Erythroblast (primary cell): Measurements from ENCODE around the gene SFXN5.
"Not testable (repeated sequence)": the region's sequence is repeated elsewhere in the genome, so short reads cannot be mapped to it uniquely, and the experiment has no call there.

ENCODE experiments used
- DNase-seq, 2 experiments: peaks; one replicate each; lab custom pipeline; 2025; lab: John Stamatoyannopoulos, UW
- GATA1 ChIP-seq: IDR thresholded peaks from 2 replicates; pipeline ENCODE4 v1.6.1; 2011; ENCODE audit warnings: low read depth, mild to moderate bottlenecking, control low read depth, low read length, moderate library complexity
- POLR2A ChIP-seq: IDR thresholded peaks from 2 replicates; pipeline ENCODE4 v1.6.1; 2011; ENCODE audit warnings: mild to moderate bottlenecking, low read length

Gene SFXN5

DNA sequence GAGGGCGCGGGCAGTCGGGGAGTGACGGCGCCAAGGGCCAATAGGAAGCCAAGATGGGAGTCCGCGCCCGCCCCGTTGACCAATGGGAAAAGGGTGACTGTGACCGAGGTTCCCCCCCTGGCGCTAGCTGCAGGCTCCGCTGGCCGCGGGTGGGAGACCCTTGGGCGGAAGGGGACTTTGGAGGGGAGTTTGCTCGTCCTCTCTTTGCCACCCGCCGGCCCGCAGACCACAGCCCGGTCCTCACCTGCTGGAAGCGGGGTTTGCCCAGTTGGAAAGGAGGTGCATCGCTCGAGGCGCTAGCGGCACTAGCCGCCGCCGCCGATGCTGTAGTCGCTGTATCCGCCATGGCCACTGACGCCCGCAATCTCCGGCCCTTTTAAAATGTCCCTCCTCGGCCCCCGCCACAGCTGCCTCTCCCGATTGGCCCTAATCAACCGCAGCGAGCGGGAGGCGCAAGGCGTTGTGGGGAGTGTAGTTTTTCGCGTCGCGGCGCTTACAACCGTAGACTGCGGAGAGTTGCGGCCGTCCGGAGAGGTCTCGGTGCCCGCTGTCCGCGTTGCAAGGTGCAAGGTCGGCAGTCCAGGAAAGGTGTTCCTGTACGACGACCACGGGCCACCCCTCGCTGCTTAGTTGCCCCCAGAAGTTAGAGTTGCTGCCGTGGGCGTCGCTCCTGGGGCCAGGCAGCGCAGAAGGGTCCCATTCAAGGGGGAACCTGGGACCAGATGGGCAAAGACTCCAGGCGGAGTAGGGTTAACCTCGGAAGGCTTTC, at the start of gene SFXN5:
Gene SFXN5, minus strand, starts transcription at position 353 of the 769 bp plus-strand sequence. Its CDS starts 7 bp downstream, at position 346.
- DNase-seq = peak; percentile 97 to 99
- TF ChIP-seq GATA1 = peak; percentile 63
- TF ChIP-seq POLR2A = peak; percentile 83

GRCh38 chr2:73119611-73120239, 48.2 kb upstream of the SFXN5 start:
- DNase-seq = not testable (repeated sequence)

GRCh38 chr2:73117441-73117840, 45.9 kb upstream of the SFXN5 start:
- no peak for DNase-seq
- TF ChIP-seq GATA1 (no peak), POLR2A (no peak)

- no peak for DNase-seq
- TF ChIP-seq POLR2A (no peak), GATA1 (no peak)
Observed at GRCh38 chr2:73116182-73116960, 44.9 kb upstream of the SFXN5 start.

DNA sequence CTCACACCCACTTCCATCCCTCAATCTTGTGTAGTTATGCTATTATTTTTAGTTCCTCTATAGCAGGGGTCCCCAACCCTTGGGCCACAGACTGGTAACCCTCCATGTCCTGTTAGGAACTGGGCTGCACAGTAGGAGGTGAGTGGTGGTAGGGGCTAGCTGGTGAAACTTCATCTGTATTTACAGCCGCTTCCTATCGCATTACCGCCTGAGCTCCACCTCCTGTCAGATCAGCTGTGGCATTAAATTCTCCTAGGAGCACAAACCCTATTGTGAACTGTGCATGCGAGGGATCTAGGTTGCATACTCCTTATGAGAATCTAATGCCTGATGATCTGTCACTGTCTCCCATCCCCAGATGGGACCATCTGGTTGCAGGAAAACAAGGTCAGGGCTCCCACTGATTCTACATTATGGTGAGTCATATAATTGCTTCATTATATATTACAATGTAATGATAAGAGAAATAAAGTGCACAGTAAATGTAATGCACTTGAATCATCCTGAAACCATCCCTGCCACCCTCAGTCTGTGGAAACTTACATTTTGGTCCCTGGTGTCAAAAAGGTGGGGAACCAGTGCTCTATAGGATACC, 42.9 kb upstream of the SFXN5 start:
- DNase-seq = no peak
- TF ChIP-seq POLR2A (no peak), GATA1 (no peak)

- peak; percentile 51 to 69 for DNase-seq
- no peak for TF ChIP-seq GATA1
- no peak for TF ChIP-seq POLR2A
Observed at GRCh38 chr2:73112913-73113854, 41.7 kb upstream of the SFXN5 start, which contains the start of gene RAB11FIP5. Gene RAB11FIP5, minus strand, starts transcription at chr2:73112948. Its CDS starts 171 bp downstream, at chr2:73112777.

GRCh38 chr2:73112026-73112912, 40.8 kb upstream of the SFXN5 start:
- DNase-seq = peak; percentile 23 to 34
- TF ChIP-seq GATA1 (no peak), POLR2A (no peak)

DNA sequence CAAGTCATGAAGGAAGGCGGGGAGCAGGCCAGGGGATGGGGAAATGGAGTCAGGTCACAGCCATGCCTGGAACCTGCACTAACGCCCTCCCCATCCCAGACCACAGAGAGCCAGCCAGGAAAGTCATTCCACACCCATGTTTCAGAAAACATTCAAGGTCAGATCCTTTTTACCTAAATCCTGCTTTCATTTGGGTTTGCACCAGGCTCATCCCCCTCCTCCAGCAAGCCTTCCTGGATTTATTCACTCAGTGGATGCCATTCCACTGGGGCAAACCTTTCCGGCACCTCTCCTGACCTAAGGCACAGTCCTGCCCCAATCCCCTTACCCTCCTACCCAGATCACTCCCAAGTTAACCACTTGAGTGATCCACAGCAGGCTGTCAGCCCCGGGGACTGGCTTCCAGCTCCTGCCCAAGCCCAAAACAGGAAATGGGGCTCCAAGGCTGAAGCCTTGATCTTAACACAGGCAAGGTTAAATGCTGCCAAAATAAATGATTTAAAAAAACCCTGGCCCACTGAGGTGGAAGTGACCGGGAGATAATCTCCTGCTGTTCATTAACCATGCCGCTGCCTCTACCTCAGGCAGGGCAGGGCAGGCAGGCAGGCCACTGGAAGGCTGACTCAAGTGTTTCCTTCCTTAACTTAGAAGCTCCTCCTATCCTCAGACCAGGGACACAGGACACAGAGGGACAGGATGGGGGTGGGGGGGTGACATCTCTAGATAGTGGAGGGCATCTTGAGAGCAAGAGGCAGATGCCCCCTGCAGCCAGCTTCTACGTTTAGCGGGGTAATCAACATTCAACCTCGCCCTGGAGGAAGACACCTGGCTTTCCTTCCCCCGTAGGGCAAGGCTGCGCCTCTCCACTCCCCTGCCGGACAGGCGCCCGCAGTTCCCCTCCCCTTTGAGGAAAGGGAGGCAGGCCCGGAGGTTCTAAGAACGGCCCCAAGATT, 39.8 kb upstream of the SFXN5 start:
- TF ChIP-seq POLR2A (no peak), GATA1 (no peak)
- DNase-seq = no peak

DNA sequence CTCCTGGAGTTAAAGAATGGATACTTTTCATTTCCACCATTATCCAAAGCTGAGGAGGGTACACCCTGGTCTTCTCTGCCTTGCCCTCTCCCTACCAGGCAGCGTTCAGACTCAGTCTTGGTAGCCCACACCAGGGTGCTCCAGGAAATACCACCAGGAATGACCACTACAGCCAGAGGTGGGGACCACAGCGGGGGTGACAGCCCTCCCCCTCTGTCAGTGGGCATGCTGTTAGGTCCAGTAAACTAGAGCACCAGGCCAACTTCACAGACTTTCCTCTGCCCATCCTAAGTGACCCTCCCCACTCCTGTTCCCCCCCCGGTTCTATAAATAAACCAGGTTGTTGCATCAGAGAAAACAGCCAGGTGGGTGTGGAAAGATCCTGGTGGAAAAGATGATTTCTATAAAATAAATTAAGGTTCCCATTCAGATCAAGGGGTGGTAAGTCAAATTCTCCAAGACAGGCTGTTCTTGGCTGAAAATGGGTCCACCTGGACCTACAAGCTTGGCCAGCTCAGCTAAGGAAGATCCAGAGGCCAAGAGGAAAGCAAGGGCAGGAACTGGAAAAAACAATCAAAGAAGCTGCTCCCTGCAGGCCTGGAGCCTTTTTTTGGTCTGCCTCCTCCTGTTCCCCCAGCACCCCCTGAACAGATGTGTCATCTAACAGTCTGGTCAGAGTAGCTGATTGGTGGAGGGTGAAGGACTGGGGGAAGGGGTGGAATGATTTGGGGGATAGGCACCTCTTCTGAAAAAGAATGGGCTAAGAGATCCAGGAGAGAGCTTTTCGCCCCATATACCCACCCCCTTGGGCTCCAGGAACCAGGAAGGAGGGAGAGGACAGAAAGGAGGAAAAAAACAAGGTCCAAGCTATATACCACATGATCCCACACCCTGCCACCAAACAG, 38.9 kb upstream of the SFXN5 start:
- no peak for DNase-seq

DNA sequence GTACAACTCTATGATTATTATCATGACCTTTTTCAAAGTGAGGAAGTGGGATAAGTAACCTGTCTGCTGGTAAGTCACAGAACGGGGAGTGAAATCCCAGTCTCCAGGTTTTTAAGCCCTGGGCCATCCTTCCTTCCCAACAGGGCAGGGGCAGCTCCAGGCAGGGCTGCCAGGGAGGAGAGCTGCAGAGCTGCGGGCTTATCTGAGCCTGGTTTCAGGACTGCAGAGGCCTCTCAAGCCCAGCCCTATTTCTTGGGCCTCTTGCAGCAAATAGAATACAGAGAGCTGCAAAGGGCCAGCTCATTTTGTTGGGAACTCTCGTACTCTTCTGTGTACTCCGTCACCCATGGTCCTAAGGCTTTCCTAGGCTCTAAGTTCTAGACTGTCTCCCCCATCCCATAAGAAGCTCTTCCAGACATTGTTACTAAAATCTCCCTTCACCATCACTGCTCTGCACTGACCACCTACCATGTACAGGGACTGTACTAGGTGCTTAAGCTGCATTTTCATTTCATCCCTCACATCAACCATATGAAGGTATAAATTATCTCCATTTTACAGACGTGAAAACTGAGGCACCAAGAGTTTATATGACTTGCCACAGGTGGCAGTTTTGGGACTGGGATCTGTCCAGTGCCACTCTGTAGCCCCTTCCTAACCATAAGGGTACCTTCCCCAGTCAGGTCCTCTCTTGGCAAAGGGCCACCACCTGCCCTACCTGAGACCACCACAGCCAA, 38.1 kb upstream of the SFXN5 start:
- TF ChIP-seq POLR2A (no peak), GATA1 (no peak)
- no peak for DNase-seq

More for the DNA sequence above, 38.9 kb upstream of the SFXN5 start:
- TF ChIP-seq POLR2A = no peak
- TF ChIP-seq GATA1 = no peak
